Activated gamma-delta T cell treated with Interleukin-2 at 50 U/mL for 16 hours (primary cell): ENCODE results near the gene LRG1.
A peak's percentile ranks its signal among the peaks of the same experiment; 100 is the strongest.
"Not testable (repeated sequence)": the region's sequence is repeated elsewhere in the genome, so short reads cannot be mapped to it uniquely, and the experiment has no call there.

Experiments
- DNase-seq: peaks from one replicate; pipeline ENCODE4 v3.0.0-alpha.2; 2020

LRG1 gene

GRCh38 chr19:4575267-4576015 lies 35.6 kb upstream of the LRG1 start:
- no peak for DNase-seq

- DNase-seq, result no peak
Observed at GRCh38 chr19:4573682-4574081, 33.8 kb upstream of the LRG1 start.

- DNase-seq, result no peak
Observed at GRCh38 chr19:4571305-4571917, 31.6 kb upstream of the LRG1 start.

GRCh38 chr19:4570916-4571304 lies 31.1 kb upstream of the LRG1 start:
- DNase-seq, result no peak

- no peak for DNase-seq
Observed at GRCh38 chr19:4570402-4570801, 30.6 kb upstream of the LRG1 start.

- DNase-seq, result no peak
Observed at GRCh38 chr19:4568886-4569285, 29.1 kb upstream of the LRG1 start.

GRCh38 chr19:4567584-4568071 lies 27.8 kb upstream of the LRG1 start:
- DNase-seq, result peak; percentile 51

- DNase-seq, result no peak
Observed at GRCh38 chr19:4566402-4567051, 26.7 kb upstream of the LRG1 start.

GRCh38 chr19:4563562-4563961 lies 23.7 kb upstream of the LRG1 start:
- DNase-seq, result not testable (repeated sequence)

GRCh38 chr19:4562085-4562484 lies 22.2 kb upstream of the LRG1 start:
- DNase-seq, result not testable (repeated sequence)

GRCh38 chr19:4559569-4559968 lies 19.7 kb upstream of the LRG1 start, which contains the start of gene SEMA6B:
SEMA6B (minus strand) TSS chr19:4559684; CDS start chr19:4558457, 1,227 bp downstream.
- DNase-seq, result no peak

- DNase-seq, result peak; percentile 17
Observed at GRCh38 chr19:4557971-4558941, 18.4 kb upstream of the LRG1 start.

- no peak for DNase-seq
Observed at GRCh38 chr19:4557144-4557970, 17.5 kb upstream of the LRG1 start.

GRCh38 chr19:4556597-4557127 lies 16.8 kb upstream of the LRG1 start:
- no peak for DNase-seq

- no peak for DNase-seq
Observed at GRCh38 chr19:4555657-4556561, 16.1 kb upstream of the LRG1 start.

- DNase-seq, result no peak
Observed at GRCh38 chr19:4554717-4555116, 14.9 kb upstream of the LRG1 start.

GRCh38 chr19:4553775-4554174 lies 13.9 kb upstream of the LRG1 start:
- DNase-seq, result no peak

- no peak for DNase-seq
Observed at GRCh38 chr19:4553092-4553695, 13.4 kb upstream of the LRG1 start.

- DNase-seq, result no peak
Observed at GRCh38 chr19:4552525-4552819, 12.6 kb upstream of the LRG1 start.

GRCh38 chr19:4550479-4551050 lies 10.7 kb upstream of the LRG1 start:
- no peak for DNase-seq
